ENCODE data around the gene SEPTIN5. TPM values are rescaled to one million over a fixed set of nuclear protein-coding genes. Genes with fewer than 3 reads are reported as not detected.
A peak's percentile ranks its signal among the peaks of the same experiment; 100 is the strongest.

The SEPTIN5 gene
- total and polyA plus RNA-seq, 5 donors from 2014 or later: 5.2 TPM; not detected in 4

GRCh38 chr22:19713650-19714311 lies 522 bp upstream of the SEPTIN5 start:
- H3K27ac Mint-ChIP-seq: no peak overlapping the region
- no peaks in the 10 kb centered on the region for H3K36me3 Mint-ChIP-seq
- no peak for DNase-seq

GRCh38 chr22:19715188-19715930 lies 1.1 kb downstream of the SEPTIN5 start:
- H3K36me3 Mint-ChIP-seq: no peaks in the 10 kb centered on the region
- H3K27ac Mint-ChIP-seq: no peak overlapping the region
- H3K27ac ChIP-seq (ENCODE audit: insufficient read depth, low read length, poor library complexity, severe bottlenecking): no peak overlapping the region
- H3K27me3 ChIP-seq (ENCODE audit: control insufficient read depth, insufficient read depth, low read length): peaks cover 6% of the 10 kb centered on the region
- no peak for ATAC-seq (ENCODE audit: low read depth in 2 of 2)
- no peak for DNase-seq
- no peaks in the 10 kb centered on the region for H3K36me3 ChIP-seq (ENCODE audit: control insufficient read depth, insufficient read depth, low read length)
- no peaks in the 10 kb centered on the region for H3K9me3 Mint-ChIP-seq
- H3K4me3 ChIP-seq (ENCODE audit: low read depth, low read length): no peak overlapping the region
- no peaks in the 10 kb centered on the region for H3K9me3 ChIP-seq (ENCODE audit: control insufficient read depth in 2 of 2, low read length in 2 of 2)
- H3K4me1 ChIP-seq (ENCODE audit: control insufficient read depth, insufficient read depth, low read length, poor library complexity, severe bottlenecking): peaks cover 16% of the 10 kb centered on the region
- peaks cover 23% of the 10 kb centered on the region for H3K27me3 Mint-ChIP-seq
- H3K4me3 Mint-ChIP-seq: peak overlapping the region in 2 of 4 donors; percentile 56 to 74
- H3K4me1 Mint-ChIP-seq: peaks cover 0 to 15% (median 0%) of the 10 kb centered on the region in 4 donors

More at GRCh38 chr22:19713650-19714311, 522 bp upstream of the SEPTIN5 start:
- no peaks in the 10 kb centered on the region for H3K36me3 ChIP-seq (ENCODE audit: control insufficient read depth, insufficient read depth, low read length)
- peaks cover 12% of the 10 kb centered on the region for H3K4me1 ChIP-seq (ENCODE audit: control insufficient read depth, insufficient read depth, low read length, poor library complexity, severe bottlenecking)
- no peak for ATAC-seq (ENCODE audit: low read depth in 2 of 2)
- no peak overlapping the region for H3K4me3 ChIP-seq (ENCODE audit: low read depth, low read length)
- H3K27me3 Mint-ChIP-seq: peaks cover 15% of the 10 kb centered on the region
- H3K4me1 Mint-ChIP-seq: peaks cover 0 to 5% (median 0%) of the 10 kb centered on the region in 4 donors
- peaks cover 6% of the 10 kb centered on the region for H3K27me3 ChIP-seq (ENCODE audit: control insufficient read depth, insufficient read depth, low read length)
- H3K9me3 ChIP-seq (ENCODE audit: control insufficient read depth in 2 of 2, low read length in 2 of 2): no peaks in the 10 kb centered on the region
- H3K4me3 Mint-ChIP-seq: peak overlapping the region; percentile 63 to 75 (median 68)
- H3K27ac ChIP-seq (ENCODE audit: insufficient read depth, low read length, poor library complexity, severe bottlenecking): no peak overlapping the region
- H3K9me3 Mint-ChIP-seq: no peaks in the 10 kb centered on the region

GRCh38 chr22:19716041-19716828 lies 1.9 kb downstream of the SEPTIN5 start:
- peaks cover 16% of the 10 kb centered on the region for H3K4me1 ChIP-seq (ENCODE audit: control insufficient read depth, insufficient read depth, low read length, poor library complexity, severe bottlenecking)
- Mint-ChIP-seq H3K4me3 (peak overlapping the region in 1 of 4 donors; percentile 38), H3K36me3 (no peaks in the 10 kb centered on the region), H3K9me3 (no peaks in the 10 kb centered on the region), H3K27me3 (peaks cover 31% of the 10 kb centered on the region), H3K4me1 (peaks cover 0 to 19% (median 0%) of the 10 kb centered on the region in 4 donors), H3K27ac (no peak overlapping the region)
- peaks cover 6% of the 10 kb centered on the region for H3K27me3 ChIP-seq (ENCODE audit: control insufficient read depth, insufficient read depth, low read length)
- no peaks in the 10 kb centered on the region for H3K36me3 ChIP-seq (ENCODE audit: control insufficient read depth, insufficient read depth, low read length)
- ATAC-seq (ENCODE audit: low read depth in 2 of 2) (no peak), DNase-seq (no peak)
- H3K27ac ChIP-seq (ENCODE audit: insufficient read depth, low read length, poor library complexity, severe bottlenecking): no peak overlapping the region
- no peaks in the 10 kb centered on the region for H3K9me3 ChIP-seq (ENCODE audit: control insufficient read depth in 2 of 2, low read length in 2 of 2)
- H3K4me3 ChIP-seq (ENCODE audit: low read depth, low read length): no peak overlapping the region

- Histone ChIP-seq H3K27me3 (ENCODE audit: control insufficient read depth, insufficient read depth, low read length) (peaks cover 6% of the 10 kb centered on the region), H3K36me3 (ENCODE audit: control insufficient read depth, insufficient read depth, low read length) (no peaks in the 10 kb centered on the region), H3K9me3 (ENCODE audit: control insufficient read depth in 2 of 2, low read length in 2 of 2) (no peaks in the 10 kb centered on the region), H3K4me1 (ENCODE audit: control insufficient read depth, insufficient read depth, low read length, poor library complexity, severe bottlenecking) (peaks cover 16% of the 10 kb centered on the region), H3K27ac (ENCODE audit: insufficient read depth, low read length, poor library complexity, severe bottlenecking) (no peak overlapping the region), H3K4me3 (ENCODE audit: low read depth, low read length) (no peak overlapping the region)
- DNase-seq (no peak), ATAC-seq (ENCODE audit: low read depth in 2 of 2) (no peak)
- Mint-ChIP-seq H3K4me3 (peak overlapping the region in 1 of 4 donors; percentile 38), H3K27ac (no peak overlapping the region), H3K27me3 (peaks cover 37% of the 10 kb centered on the region), H3K9me3 (no peaks in the 10 kb centered on the region), H3K36me3 (no peaks in the 10 kb centered on the region), H3K4me1 (peaks cover 0 to 19% (median 0%) of the 10 kb centered on the region in 4 donors)
Observed at GRCh38 chr22:19716829-19717105, 2.5 kb downstream of the SEPTIN5 start.

GRCh38 chr22:19717181-19717580 lies 2.9 kb downstream of the SEPTIN5 start:
- no peak for ATAC-seq (ENCODE audit: low read depth in 2 of 2)
- Mint-ChIP-seq H3K4me3 (peak overlapping the region in 1 of 4 donors; percentile 77), H3K36me3 (no peaks in the 10 kb centered on the region)

GRCh38 chr22:19717691-19718455 lies 3.6 kb downstream of the SEPTIN5 start:
- Mint-ChIP-seq H3K27ac (peak overlapping the region in 1 of 3 donors; percentile 56), H3K27me3 (peaks cover 41% of the 10 kb centered on the region)

More at GRCh38 chr22:19717181-19717580, 2.9 kb downstream of the SEPTIN5 start:
- Mint-ChIP-seq H3K9me3 (no peaks in the 10 kb centered on the region), H3K27me3 (peaks cover 38% of the 10 kb centered on the region), H3K4me1 (peaks cover 0 to 19% (median 0%) of the 10 kb centered on the region in 4 donors), H3K27ac (no peak overlapping the region)
- H3K4me1 ChIP-seq (ENCODE audit: control insufficient read depth, insufficient read depth, low read length, poor library complexity, severe bottlenecking): peaks cover 16% of the 10 kb centered on the region
- H3K9me3 ChIP-seq (ENCODE audit: control insufficient read depth in 2 of 2, low read length in 2 of 2): no peaks in the 10 kb centered on the region
- H3K27me3 ChIP-seq (ENCODE audit: control insufficient read depth, insufficient read depth, low read length): peaks cover 6% of the 10 kb centered on the region
- no peak for DNase-seq
- no peak overlapping the region for H3K4me3 ChIP-seq (ENCODE audit: low read depth, low read length)
- H3K27ac ChIP-seq (ENCODE audit: insufficient read depth, low read length, poor library complexity, severe bottlenecking): no peak overlapping the region
- no peaks in the 10 kb centered on the region for H3K36me3 ChIP-seq (ENCODE audit: control insufficient read depth, insufficient read depth, low read length)

GRCh38 chr22:19718456-19719049 lies 4.2 kb downstream of the SEPTIN5 start:
- Histone ChIP-seq H3K27ac (ENCODE audit: insufficient read depth, low read length, poor library complexity, severe bottlenecking) (no peak overlapping the region), H3K9me3 (ENCODE audit: control insufficient read depth in 2 of 2, low read length in 2 of 2) (no peaks in the 10 kb centered on the region), H3K27me3 (ENCODE audit: control insufficient read depth, insufficient read depth, low read length) (peaks cover 3% of the 10 kb centered on the region), H3K4me1 (ENCODE audit: control insufficient read depth, insufficient read depth, low read length, poor library complexity, severe bottlenecking) (peaks cover 23% of the 10 kb centered on the region), H3K36me3 (ENCODE audit: control insufficient read depth, insufficient read depth, low read length) (no peaks in the 10 kb centered on the region), H3K4me3 (ENCODE audit: low read depth, low read length) (no peak overlapping the region)
- no peaks in the 10 kb centered on the region for H3K36me3 Mint-ChIP-seq
- peaks cover 0 to 23% (median under 1%) of the 10 kb centered on the region in 4 donors for H3K4me1 Mint-ChIP-seq
- H3K27me3 Mint-ChIP-seq: peaks cover 39% of the 10 kb centered on the region
- ATAC-seq (ENCODE audit: low read depth in 2 of 2) (no peak), DNase-seq (no peak)
- H3K4me3 Mint-ChIP-seq: no peak overlapping the region
- H3K9me3 Mint-ChIP-seq: no peaks in the 10 kb centered on the region
- H3K27ac Mint-ChIP-seq: no peak overlapping the region

More at GRCh38 chr22:19717691-19718455, 3.6 kb downstream of the SEPTIN5 start:
- H3K9me3 ChIP-seq (ENCODE audit: control insufficient read depth in 2 of 2, low read length in 2 of 2): no peaks in the 10 kb centered on the region
- Mint-ChIP-seq H3K9me3 (no peaks in the 10 kb centered on the region), H3K36me3 (no peaks in the 10 kb centered on the region), H3K4me3 (peak overlapping the region; percentile 47 to 77 (median 67)), H3K4me1 (peaks cover 0 to 19% (median 0%) of the 10 kb centered on the region in 4 donors)
- peaks cover 16% of the 10 kb centered on the region for H3K4me1 ChIP-seq (ENCODE audit: control insufficient read depth, insufficient read depth, low read length, poor library complexity, severe bottlenecking)
- H3K27me3 ChIP-seq (ENCODE audit: control insufficient read depth, insufficient read depth, low read length): peaks cover 6% of the 10 kb centered on the region
- H3K4me3 ChIP-seq (ENCODE audit: low read depth, low read length): no peak overlapping the region
- ATAC-seq (ENCODE audit: low read depth in 2 of 2): peak; percentile 89 to 92
- peak; percentile 69 to 86 (median 76) for DNase-seq
- no peak overlapping the region for H3K27ac ChIP-seq (ENCODE audit: insufficient read depth, low read length, poor library complexity, severe bottlenecking)
- H3K36me3 ChIP-seq (ENCODE audit: control insufficient read depth, insufficient read depth, low read length): no peaks in the 10 kb centered on the region
